HT-29 (cell line): ENCODE results near the gene KIF20A. TPM values are rescaled to one million over a fixed set of nuclear protein-coding genes. Genes with fewer than 3 reads are reported as not detected.
A peak's percentile ranks its signal among the peaks of the same experiment; 100 is the strongest.
"Not testable (repeated sequence)": the region's sequence is repeated elsewhere in the genome, so short reads cannot be mapped to it uniquely, and the experiment has no call there.

ENCODE experiments used
- DNase-seq: peaks from one replicate; pipeline ENCODE4 v3.0.0-alpha.2; 2015; ENCODE audit warnings: low spot score
- total RNA-seq: library from RNA; depleted of rRNA; stranded (reverse); fragments of >200 nt; shearing (Covaris generic); gene quantifications from 2 replicates; pipeline ENCODE4 v1.2.3, GENCODE V29; 2014; rRNA removed

The KIF20A gene
- total RNA-seq, 1 experiment from 2014 or later = 36.8 TPM

- no peak for DNase-seq
These were observed 7.1 kb downstream of the KIF20A start for GRCh38 chr5:138186002-138186447.

GRCh38 chr5:138188626-138189025 is 9.7 kb downstream of the KIF20A start:
- no peak for DNase-seq

- no peak for DNase-seq
These were observed 13.9 kb downstream of the KIF20A start for GRCh38 chr5:138192826-138193225.

GRCh38 chr5:138193859-138194258 is 14.9 kb downstream of the KIF20A start:
- DNase-seq = not testable (repeated sequence)

GRCh38 chr5:138210985-138211384 is 32.1 kb downstream of the KIF20A start:
- no peak for DNase-seq

- DNase-seq = no peak
These were observed 33.9 kb downstream of the KIF20A start for GRCh38 chr5:138212828-138213160.

GRCh38 chr5:138213161-138214029 is 34.5 kb downstream of the KIF20A start, which contains the start of gene CDC23:
Gene CDC23, minus strand, starts transcription at chr5:138213323. Its CDS starts 11 bp downstream, at chr5:138213312.
- DNase-seq = peak; percentile 97

GRCh38 chr5:138216799-138217198 is 37.9 kb downstream of the KIF20A start:
- no peak for DNase-seq

- DNase-seq = no peak
These were observed 44.6 kb downstream of the KIF20A start for GRCh38 chr5:138223532-138223931.

- no peak for DNase-seq
These were observed 45.8 kb downstream of the KIF20A start for GRCh38 chr5:138224712-138225111.

- no peak for DNase-seq
These were observed 48.0 kb downstream of the KIF20A start for GRCh38 chr5:138226910-138227309.

GRCh38 chr5:138229387-138229786 is 50.5 kb downstream of the KIF20A start:
- DNase-seq = no peak

- DNase-seq = no peak
These were observed 51.3 kb downstream of the KIF20A start for GRCh38 chr5:138230261-138230660.

GRCh38 chr5:138230981-138231589 is 52.2 kb downstream of the KIF20A start:
- DNase-seq = peak; percentile 23

GRCh38 chr5:138233280-138233679 is 54.4 kb downstream of the KIF20A start:
- no peak for DNase-seq

- DNase-seq = no peak
These were observed 55.7 kb downstream of the KIF20A start for GRCh38 chr5:138234651-138235050.

Other genes starting within 250 kb of the KIF20A start
- 6.6 and 15.2 TPM in 2 replicates for gene FAM13B, start 146.0 kb upstream of the KIF20A start, total RNA-seq
- gene WNT8A, start 95.1 kb upstream of the KIF20A start, total RNA-seq = not detected in 2 replicates
- not detected in 2 replicates for gene NME5, start 39.7 kb upstream of the KIF20A start, total RNA-seq
- gene BRD8, start 482 bp upstream of the KIF20A start, total RNA-seq = 34.7 and 44.4 TPM in 2 replicates
- 7.3 and 11.5 TPM in 2 replicates for gene CDC23, start 34.2 kb downstream of the KIF20A start, total RNA-seq
- gene GFRA3, start 95.5 kb downstream of the KIF20A start, total RNA-seq = not detected in 2 replicates
- 13.4 and 13.6 TPM in 2 replicates for gene CDC25C, start 152.7 kb downstream of the KIF20A start, total RNA-seq
- 30.4 and 37.5 TPM in 2 replicates for gene FAM53C, start 159.2 kb downstream of the KIF20A start, total RNA-seq
- 34.9 and 36.2 TPM in 2 replicates for gene KDM3B, start 173.6 kb downstream of the KIF20A start, total RNA-seq